HG03558 (cell line): Measurements from ENCODE around the gene NFIX.

Source experiments
- ATAC-seq: cut with Tn5 transposase; IDR thresholded peaks from one replicate; pipeline ENCODE4 v1.9.1; 2021; ENCODE audit warnings: moderate number of reproducible peaks; ENCODE audit not compliant: unreplicated experiment; ENCODE audit errors: extremely low read depth

The NFIX gene

DNA sequence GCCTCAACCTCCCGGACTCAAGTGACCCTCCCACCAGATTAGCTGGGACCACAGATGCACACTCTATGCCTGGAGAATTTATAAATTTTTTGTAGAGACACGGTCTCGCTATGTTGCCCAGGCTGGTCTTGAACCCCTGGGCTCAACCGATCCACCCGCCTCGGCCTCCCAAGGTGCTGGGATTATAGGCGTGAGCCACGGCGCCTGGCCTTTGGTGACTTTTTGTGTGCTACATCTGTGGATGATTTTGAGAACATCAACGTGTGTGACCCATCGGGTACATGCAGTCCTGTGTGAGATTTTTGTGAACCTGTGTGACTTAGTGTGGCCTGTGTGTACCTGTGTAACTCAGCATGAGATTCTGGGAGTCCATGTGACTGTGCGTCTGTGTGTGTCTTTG, 8.5 kb upstream of the NFIX start:
- ATAC-seq: no peak

DNA sequence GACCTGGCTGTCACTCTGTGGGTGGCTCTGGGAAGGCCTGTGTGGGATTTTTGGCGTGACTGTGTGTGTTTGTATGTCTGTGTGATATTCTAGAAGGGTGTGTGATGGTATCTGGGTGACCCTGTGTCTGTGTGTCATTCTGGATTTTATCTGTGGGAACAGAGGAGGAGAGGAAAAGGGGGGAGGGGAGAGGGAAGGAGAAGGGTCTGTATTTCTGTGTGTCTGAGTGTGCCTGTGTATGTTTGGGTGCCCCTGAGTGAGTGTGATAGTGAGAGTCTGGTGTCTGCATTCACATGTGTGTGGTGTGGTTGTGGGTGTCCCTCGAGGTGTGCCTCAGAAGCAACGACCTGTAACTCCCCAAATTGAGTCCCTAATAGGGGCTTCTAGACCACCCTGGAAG, 8.1 kb upstream of the NFIX start:
- ATAC-seq: no peak

DNA sequence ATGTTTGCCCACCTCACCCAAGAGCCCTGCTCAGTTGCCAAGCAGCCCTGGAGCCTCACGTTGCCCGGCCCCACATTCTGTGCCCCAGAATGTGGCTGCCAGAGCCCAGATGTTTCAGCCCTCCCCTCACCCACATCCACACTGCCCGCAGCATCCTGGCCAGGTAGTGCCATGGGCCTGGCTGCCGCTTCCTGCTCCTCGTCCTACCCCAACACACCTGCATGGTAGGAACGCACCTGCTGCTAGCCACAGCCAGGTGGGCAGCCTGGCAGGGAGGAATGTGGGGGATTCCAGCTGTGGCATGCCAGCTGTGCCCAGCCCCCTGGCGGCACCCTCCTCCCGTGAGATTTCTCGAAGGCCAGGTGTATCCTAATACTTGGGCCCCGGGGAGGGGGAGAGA, 7.5 kb upstream of the NFIX start:
- no peak for ATAC-seq

DNA sequence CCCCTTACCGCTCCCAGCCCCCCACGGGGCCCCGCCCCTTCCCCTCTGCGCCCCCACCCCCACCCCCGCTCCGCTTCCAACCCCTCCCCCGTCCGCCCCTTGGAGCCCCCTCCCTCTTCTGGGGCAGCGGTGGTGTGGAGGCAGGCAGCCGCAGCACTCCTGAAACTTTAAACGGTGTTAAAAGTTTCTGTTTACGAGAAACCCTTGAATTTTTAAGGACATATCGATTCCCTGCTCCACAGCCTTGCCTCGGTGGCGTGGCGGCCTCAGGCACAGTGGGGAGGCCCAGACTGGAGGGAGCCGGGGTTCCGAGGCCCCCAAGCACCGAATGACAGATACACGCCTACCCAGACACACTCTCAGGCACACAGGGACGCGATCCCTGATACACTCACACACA, 4.8 kb upstream of the NFIX start:
- ATAC-seq: no peak

DNA sequence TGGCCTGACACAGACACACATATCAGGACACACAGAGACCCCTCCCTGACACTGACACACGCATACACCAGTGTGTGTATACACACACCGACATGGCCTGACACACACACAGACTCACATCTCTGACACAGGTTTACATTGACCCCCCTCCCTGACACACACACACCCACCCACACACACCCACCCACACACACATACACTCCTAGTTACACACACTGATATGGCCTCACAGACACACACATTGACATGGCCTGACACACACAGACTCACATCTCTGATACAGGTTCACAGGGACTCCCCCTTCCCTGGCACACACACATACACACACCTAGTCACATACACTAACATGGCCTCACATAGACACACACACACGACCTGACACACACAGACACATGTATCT, 4.4 kb upstream of the NFIX start:
- no peak for ATAC-seq

DNA sequence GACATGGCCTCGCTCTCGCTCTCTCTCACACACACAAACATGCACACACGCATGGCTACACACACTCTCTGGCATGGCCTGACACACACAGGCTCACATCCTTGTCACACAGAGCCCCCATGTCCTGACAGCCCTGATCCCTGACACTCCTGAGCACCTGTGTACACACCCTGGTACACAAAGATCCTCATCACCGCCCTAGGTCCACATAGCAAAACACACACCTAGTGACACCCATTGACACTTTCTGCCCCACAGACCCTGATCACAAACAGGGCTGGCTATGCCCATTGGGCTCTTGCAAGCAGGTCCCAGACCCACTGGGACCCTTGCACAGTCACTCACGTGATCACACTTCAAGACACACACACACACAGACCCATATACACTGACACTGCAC, 4.0 kb upstream of the NFIX start:
- ATAC-seq: no peak

DNA sequence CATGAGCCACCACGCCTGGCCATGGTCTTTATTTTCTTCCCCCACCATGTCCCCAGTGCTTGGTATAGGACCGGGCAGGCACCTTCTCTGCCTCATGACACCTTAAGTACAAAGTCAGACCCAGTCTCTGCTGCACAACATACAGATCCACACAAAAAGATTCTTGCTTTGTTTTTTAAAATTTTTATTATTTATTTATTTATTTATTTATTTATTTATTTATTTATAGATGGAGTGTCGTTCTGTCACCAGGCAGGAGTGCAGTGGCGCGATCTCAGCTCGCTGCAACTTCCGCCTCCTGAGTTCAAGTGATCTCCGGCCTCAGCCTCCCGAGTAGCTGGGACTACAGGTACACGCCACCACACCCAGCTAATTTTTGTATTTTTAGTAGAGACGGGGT, 2.5 kb upstream of the NFIX start:
- no peak for ATAC-seq

DNA sequence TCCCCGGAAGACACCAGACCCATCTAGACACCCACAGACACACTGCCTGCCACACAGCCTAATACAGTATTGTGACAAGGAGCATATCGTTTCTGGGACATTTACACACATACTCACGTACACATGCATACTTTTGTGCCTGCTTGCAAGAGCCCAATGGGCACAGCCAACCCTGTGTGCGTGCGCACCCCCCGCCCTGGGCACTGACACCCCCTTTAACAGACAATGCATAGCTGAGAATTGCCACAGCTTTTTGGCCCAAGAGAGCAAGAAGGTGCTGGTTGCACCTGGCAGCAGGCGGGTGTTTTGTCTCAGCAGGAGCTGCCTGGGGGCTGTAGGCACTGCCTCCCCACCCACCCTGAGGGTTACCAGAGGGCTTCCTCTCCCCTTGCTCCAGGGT, 1.7 kb upstream of the NFIX start:
- ATAC-seq: no peak

DNA sequence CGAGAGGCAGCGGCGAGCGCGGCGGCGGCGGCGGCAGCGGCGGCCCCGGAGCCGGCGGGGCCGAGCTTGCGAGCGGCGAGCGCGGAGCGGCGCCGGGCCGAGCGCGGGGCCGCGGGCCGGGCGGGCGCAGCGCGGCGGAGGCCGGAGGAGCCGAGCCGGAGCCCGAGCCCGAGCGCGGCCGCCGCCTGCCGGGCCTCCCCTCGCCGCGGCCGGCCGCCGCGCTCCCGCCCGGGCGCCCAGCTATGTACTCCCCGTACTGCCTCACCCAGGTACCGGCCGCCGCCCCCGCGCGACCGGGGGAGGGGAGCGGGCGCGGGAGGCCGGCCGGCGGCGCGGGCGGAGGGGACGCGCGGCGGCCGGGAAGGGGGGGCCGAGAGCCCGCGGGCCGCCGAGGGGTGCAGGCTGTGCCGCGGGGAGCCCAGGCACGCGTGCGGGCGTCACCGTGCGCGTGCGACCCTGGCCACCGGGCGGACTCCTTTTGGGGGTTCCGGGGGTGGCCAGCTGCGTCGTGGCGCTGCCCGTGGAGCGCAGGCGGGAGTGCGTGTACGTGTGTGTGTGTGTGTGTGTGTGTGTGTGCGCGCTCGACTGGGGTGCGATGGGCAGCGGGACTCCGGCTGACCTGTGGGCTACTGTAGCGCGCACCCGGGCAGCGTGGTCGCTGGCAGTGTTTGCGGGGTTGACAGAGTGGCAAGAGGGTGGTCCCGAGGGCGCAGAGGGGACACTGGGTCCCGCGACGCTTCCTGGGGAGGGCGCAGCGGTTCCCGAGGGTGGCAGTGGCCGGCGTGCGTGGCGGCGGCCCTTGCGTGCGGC, 526 bp downstream of the NFIX start:
- ATAC-seq: no peak

DNA sequence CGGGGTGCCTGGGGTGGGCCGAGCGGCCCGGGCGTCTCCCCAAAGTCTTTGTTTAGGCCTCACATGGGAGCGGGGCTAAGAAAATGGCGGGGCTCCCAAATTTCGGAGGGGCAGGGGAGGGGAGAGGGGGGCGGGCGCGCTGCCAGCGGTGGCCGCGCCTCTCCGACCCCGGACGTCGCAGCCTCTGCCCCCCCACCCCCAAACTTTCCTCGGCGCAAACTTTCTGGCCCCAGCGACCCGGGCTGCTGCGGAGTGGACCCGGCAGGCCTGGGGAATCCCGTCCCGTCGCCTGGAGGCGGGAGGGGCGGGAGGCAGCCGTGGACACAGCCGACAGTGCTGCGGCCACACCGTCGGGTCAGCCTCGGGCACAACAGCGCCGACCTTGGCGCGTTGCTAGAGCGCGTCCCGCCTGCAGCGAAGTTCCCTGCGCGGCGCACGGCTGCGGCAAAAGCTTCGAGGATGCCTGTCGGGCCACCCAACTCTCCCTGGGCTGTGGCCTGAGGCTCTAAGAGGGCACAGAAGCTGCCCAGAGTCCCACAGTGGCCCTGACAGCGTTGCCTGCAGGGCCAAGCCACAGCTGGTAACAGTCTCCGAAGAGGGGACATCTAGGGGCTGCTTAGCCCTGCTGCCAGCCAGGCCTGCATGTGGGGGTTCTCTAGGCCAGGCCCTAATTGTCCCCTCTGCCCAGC, 1.3 kb downstream of the NFIX start:
- ATAC-seq: no peak

DNA sequence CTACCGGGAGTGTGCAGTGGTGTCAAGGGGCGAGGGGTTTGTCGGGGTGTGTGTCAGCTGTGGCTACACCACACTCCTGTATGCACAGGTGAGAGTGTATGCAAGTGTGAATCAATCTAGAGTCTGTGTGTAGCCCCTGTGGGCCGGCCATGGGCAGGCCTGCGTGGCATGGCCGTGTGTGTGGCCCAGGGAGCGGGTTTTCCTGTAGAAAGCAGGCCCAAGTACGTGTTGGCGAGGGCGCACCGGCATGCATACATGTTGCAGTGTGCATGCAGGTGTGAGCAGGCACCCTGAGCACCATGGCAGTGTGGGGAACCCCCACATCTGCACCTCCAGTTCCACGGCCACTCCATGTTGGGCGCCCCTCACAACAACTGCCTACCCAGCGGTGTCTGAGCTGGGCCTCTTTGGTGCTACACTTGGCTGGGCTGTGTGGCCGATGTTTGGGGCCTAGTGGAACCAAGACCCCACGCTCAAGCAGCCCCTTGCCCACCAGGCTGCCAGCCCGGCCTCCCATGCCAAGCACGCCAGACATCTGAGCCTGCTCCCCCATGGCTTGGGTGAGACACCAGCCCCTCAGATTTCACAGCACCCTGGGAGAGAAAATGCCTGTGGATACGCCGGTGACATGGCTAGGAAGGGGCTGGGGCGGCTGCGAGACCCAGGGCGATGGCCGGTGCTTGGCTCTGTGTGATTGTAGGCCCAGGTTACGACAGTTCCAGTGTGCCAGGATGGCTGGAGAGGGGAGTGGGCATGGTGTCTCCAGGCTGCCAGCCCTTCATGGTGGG, 2.1 kb downstream of the NFIX start:
- no peak for ATAC-seq

DNA sequence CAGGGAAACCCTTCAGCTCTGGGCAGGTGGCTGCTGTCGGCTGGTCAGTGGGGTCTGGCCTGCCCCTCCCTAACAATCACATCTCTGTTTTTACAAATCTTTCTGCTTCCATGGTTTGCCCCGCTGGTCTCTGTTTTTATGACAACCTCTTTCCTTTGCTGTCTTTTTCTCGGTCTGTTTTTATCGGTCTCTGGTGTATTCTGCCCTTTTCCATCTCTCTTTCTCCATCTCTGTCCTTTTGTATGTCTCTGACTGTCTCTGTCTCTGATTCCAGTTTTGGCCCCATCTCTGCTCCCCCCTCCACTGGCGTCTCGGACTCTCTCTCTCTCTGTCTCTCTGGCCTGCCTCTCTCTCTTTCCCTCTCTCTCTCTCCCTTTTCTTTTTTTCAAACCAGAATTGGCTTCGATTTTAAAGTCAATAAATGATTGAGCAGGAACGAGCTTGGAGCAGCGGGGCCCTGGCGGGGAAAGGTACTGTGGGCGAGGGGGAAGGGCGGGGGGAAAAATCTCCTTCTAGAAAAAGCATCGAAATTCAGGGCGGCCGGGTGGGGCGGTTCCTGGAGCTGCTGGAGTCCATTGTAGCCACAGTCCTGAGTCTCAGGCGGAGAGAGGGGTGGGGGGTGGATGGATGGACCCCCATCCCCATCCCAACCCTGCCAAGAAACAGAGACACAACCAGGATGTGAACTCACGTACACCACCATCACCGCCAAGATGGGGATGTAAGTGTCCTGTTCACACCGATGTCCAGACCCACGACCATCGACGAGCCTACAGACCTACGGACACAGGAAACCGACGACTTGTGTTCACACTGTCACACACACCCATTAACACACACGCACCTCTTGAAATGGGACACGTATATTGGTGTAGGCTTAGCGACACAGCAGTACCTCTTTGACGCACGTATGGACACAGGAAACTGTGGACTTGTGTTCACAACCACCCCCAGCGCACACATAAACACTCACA, 3.0 kb downstream of the NFIX start:
- no peak for ATAC-seq

DNA sequence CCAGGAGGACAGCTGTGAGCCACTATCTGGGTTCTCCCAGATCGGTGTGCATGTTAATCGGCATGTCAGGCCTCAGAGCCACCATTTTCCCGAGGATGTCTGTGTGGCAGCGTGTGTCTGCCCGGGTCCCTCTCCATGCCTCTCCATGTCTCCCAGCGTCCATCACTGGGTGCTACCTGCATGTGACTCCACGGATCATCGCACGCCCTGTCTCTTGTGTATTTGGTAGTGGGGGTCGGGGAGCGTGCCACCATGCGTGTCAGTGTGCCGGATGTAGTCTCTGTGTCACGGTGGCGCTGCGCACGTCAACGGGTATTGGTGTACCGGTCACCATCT, 5.9 kb downstream of the NFIX start:
- no peak for ATAC-seq

DNA sequence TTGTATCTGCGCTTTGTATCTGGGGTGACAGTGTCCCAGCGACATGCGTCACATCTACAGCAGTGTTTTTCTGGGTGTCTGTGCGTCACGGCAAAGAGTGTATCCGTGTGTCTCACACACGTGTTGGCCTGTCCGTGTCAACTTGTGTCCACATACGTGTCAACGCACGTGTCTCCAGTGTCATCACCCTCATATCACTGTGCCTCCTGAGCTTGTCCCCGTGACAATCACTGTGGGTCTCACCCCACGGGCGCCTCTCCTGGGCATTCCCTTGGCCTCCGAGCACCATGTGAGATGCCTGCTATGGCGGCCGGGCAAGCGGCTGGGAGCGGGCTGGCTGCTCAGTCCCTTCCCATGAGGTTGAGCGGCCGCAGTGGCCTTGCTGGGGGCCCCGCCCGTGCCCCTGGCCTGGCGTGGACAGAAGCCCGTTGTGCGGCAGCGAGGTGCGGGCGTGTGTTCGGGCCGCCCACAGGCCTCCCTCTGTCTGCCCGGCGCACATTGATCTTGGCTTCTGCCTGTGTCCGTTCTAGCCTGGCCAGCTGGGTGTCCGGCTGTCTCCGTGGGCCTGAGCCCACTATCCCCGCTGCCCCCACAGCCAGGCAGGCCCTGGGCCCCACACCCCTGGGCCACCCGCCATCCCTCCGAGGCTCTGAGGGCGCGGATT, 6.4 kb downstream of the NFIX start:
- ATAC-seq: no peak

DNA sequence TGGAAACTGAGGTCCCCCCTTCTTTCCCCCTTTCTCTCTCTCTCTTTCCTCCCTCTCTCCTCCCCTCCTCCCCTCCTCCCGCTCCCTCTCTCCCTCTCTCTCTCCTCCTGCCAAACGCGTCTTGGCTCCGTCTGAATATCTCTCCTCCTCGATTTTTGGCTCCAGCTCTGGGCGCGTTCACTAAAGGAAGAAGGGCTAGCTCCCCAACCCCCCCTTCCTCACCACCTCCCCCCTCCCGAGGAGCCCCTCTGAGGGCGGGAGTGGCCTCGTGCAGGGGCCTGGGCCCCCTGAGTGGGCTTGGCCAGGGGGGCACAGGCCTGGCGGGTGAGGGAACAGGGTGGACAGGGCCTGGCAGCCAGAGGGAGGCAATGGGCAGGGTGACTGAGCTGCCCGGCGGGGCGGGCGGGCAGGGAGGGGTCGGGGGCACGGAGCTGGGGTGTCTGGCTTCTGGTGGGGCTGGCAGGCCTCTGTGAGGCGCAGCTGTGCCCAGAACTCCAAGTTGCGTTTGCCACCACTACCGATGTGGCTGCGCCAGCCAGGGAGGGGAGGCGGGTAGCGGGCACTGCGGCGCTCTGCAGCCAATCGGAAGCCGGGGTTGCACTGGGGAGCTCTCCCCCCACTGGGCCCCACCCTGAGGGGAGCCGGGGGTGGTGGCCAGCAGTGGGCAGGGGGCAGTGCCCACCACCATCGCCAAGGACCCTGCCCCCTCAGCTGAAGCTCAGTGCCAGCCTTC, 7.1 kb downstream of the NFIX start:
- ATAC-seq: no peak

DNA sequence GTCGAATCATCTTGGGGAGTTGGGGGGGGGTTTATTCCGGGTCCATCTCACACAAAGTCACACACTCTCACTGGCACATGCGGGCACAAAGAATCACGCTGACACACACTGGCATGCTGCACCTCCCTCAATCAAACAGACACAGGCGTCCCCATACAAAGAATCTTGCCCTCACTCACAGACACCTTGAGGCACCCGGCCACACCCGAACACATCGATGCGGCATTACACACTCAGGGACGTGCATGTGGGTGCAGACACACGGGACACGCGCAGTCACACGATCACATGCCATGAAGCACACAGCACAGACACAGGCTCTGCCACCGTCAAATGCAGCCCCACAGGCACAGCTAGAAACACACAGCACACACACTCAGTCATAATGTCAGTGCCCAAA, 7.8 kb downstream of the NFIX start:
- ATAC-seq: no peak

DNA sequence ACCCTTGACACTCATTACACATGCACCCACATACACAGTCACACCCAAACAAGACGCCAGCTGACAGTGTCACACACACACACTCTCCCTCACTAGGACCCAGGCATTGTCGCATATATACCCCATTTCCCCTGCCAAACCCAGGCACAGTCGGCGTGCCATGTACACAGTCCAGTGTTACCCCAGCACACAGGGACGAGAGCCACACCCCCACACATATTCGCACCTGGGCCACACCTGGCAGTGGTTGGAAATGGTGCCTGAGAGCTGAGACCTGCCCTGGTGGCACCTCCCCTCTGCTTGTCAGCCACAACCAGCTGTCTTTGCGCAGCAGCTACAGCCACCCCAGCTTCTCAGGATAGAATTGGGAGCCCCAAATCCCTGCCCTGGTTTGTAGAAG, 9.0 kb downstream of the NFIX start:
- no peak for ATAC-seq

DNA sequence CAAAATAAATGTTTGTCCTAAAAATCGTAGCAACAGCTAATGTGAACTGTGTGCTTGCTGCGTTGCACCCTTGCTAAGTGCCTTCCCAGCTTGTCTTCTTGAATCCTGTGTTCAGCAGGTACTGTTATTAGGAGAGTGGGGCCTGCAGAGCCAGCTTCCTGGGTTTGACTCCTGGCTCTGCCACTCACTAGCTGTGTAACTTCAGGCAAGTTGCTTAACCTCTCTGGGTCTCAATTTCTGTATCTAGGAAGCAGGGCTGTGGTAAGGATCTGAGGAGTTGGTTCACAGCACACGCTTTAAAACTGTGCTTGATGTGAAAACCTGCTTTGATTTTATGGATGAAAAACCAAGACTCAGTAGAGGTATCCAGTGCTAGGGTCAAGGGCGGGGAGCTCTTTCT, 10.0 kb downstream of the NFIX start:
- ATAC-seq: no peak

DNA sequence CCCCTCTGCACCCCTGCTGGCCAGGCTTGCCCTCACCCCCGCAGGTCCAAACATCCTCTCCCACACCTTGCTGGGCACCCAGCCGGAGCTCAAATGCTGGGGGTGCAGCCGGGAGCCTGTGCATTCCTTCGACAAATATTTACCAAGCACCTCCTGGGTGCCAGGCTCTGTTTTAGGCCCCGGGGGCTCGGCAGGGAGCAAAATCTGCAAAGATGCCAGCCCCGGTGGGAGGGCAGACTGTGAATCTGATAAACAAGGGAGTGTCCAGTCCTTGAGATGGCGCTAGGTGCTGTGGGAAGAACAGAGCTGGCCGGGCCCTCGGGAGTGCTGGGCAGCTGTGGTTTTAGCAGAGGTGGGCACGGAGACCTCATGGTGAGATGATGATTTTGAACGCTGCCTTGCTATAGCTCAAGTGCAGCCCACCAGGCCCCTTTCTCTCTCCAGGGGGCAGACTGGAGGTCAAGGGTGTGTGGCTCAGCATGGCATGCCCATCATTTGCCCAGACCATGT, 10.6 kb downstream of the NFIX start:
- ATAC-seq: no peak
